ENCODE results near the gene CELA3B. TPM values are rescaled to one million over a fixed set of nuclear protein-coding genes. Genes with fewer than 3 reads are reported as not detected.

CELA3B gene
- total and polyA plus RNA-seq, 2 of the 13 experiments (the other 11 are each of a cell fraction or from before 2014, with no cell fraction given), result 0.34 TPM; not detected in 1

DNA sequence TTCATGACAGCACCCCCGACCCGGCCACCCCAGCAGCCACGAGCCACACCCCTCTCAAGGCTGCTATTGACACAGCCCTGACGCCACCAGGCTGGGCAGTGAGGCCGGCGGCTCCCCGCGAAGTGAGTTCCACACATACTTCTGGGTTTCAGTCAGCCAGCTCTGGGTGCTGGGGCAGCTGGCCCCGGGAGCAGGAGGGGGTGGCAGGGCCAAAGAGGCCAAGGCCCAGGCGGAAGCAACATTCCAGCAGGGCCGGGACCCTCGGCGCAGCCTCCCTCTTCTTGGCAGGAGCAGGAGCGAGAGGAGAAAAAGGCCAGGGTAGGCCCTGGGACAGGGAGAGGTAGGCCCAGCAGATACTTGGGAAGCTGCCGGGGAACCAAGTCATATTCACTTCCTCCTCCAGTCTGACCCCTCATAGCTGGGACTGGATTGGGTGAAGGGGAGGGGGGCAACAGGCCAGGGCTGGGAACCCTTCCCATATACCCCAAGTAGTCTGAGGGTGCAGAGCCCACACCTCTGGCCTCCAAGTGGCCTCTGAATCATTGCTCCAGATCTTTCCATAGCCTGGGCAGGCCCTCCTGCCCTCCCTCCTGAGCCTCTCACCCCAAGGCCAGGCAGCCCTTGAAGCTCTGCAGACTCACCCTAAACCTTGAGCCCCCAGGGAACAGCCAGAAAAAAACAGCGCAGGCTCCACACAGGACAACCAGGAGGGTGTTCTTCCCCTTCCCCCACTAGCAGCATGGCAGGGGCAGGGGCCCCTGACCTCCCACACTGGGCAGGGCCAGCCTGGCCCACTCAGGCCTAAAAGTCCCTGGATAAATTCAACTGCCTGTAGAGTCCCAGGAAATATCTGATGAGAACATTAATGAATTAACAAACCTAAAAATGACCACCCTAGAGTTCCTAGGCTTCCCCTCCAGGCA is 45.4 kb upstream of the CELA3B start (continued):
- TF ChIP-seq PCBP1 (IDR thresholded peaks at IDR 0.05; ENCODE audit: borderline replicate concordance, low read depth, low read length) (no peak), FOXK1 (CRISPR knock-in tag; IDR thresholded peaks at IDR 0.05; ENCODE audit: borderline replicate concordance, low read depth) (peak; percentile 37; the same call in 1 of the 2 replicates), DMAP1 (CRISPR knock-in tag; IDR thresholded peaks at IDR 0.05) (peak; percentile 43; the same call in 1 of the 2 replicates), TP53 (CRISPR knock-in tag; conservative IDR thresholded peaks at IDR 0.05) (0 out of 2 replicates have a peak, but pooled peaks have one; percentile 16), ZNF720 (CRISPR knock-in tag; IDR thresholded peaks at IDR 0.05) (no peak), SRF (IDR thresholded peaks at IDR 0.05; ENCODE audit: low read depth, low read length) (no peak), SETDB1 (CRISPR knock-in tag; IDR thresholded peaks at IDR 0.05; ENCODE audit: borderline replicate concordance) (no peak), PAWR (CRISPR knock-in tag; IDR thresholded peaks at IDR 0.05; ENCODE audit: borderline replicate concordance) (no peak), SUZ12 (IDR thresholded peaks at IDR 0.05; ENCODE audit: low read depth, low read length) (no peak), ZNF274 (CRISPR knock-in tag; IDR thresholded peaks at IDR 0.05) (peak; percentile 27; the same call in 1 of the 2 replicates), SNRNP70 (IDR thresholded peaks at IDR 0.05; ENCODE audit: low read depth, low read length) (no peak), PLRG1 (conservative IDR thresholded peaks at IDR 0.05) (no peak), SAFB2 (CRISPR knock-in tag; IDR thresholded peaks at IDR 0.05; ENCODE audit: borderline replicate concordance, low read depth) (no peak), NFE2L2 (IDR thresholded peaks at IDR 0.05; ENCODE audit: low read length) (no peak), ETV6 (CRISPR knock-in tag; conservative IDR thresholded peaks at IDR 0.05) (peak; percentile 43; the same call in 1 of the 2 replicates), HIVEP1 (CRISPR knock-in tag; IDR thresholded peaks at IDR 0.05) (no peak), ETV5 (CRISPR knock-in tag; IDR thresholded peaks at IDR 0.05; ENCODE audit: borderline replicate concordance) (peak; percentile 89), RBFOX2 (IDR thresholded peaks at IDR 0.05; ENCODE audit: low read depth, low read length) (peak; percentile 67), ZSCAN31 (CRISPR knock-in tag; IDR thresholded peaks at IDR 0.05; ENCODE audit: low read depth) (0 out of 2 replicates have a peak, but pooled peaks have one; percentile 73), ZNF879 (CRISPR knock-in tag; IDR thresholded peaks at IDR 0.05) (no peak), SSRP1 (CRISPR knock-in tag; IDR thresholded peaks at IDR 0.05) (no peak)
- TF ChIP-seq, protein P1, sequence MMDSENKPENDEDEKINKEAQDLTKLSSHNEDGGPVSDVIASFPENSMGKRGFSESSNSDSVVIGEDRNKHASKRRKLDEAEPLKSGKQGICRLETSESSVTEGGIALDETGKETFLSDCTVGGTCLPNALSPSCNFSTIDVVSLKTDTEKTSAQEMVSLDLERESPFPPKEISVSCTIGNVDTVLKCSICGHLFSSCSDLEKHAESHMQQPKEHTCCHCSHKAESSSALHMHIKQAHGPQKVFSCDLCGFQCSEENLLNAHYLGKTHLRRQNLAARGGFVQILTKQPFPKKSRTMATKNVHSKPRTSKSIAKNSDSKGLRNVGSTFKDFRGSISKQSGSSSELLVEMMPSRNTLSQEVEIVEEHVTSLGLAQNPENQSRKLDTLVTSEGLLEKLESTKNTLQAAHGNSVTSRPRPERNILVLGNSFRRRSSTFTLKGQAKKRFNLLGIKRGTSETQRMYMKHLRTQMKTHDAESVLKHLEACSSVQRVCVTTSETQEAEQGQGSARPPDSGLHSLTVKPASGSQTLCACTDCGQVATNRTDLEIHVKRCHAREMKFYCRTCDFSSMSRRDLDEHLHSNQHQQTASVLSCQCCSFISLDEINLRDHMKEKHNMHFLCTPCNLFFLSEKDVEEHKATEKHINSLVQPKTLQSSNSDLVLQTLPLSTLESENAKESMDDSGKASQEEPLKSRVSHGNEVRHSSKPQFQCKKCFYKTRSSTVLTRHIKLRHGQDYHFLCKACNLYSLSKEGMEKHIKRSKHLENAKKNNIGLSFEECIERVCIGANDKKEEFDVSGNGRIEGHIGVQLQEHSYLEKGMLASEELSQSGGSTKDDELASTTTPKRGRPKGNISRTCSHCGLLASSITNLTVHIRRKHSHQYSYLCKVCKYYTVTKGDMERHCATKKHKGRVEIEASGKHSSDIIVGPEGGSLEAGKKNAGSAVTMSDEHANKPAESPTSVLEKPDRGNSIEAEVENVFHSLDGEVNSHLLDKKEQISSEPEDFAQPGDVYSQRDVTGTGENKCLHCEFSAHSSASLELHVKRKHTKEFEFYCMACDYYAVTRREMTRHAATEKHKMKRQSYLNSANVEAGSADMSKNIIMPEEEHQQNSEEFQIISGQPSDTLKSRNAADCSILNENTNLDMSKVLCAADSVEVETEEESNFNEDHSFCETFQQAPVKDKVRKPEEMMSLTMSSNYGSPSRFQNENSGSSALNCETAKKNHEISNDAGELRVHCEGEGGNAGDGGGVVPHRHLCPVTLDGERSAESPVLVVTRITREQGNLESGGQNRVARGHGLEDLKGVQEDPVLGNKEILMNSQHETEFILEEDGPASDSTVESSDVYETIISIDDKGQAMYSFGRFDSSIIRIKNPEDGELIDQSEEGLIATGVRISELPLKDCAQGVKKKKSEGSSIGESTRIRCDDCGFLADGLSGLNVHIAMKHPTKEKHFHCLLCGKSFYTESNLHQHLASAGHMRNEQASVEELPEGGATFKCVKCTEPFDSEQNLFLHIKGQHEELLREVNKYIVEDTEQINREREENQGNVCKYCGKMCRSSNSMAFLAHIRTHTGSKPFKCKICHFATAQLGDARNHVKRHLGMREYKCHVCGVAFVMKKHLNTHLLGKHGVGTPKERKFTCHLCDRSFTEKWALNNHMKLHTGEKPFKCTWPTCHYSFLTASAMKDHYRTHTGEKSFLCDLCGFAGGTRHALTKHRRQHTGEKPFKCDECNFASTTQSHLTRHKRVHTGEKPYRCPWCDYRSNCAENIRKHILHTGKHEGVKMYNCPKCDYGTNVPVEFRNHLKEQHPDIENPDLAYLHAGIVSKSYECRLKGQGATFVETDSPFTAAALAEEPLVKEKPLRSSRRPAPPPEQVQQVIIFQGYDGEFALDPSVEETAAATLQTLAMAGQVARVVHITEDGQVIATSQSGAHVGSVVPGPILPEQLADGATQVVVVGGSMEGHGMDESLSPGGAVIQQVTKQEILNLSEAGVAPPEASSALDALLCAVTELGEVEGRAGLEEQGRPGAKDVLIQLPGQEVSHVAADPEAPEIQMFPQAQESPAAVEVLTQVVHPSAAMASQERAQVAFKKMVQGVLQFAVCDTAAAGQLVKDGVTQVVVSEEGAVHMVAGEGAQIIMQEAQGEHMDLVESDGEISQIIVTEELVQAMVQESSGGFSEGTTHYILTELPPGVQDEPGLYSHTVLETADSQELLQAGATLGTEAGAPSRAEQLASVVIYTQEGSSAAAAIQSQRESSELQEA (CRISPR knock-in tag; IDR thresholded peaks at IDR 0.05; ENCODE audit: not compliant biosample characterization), result peak; percentile 32
- TF ChIP-seq, protein P2, sequence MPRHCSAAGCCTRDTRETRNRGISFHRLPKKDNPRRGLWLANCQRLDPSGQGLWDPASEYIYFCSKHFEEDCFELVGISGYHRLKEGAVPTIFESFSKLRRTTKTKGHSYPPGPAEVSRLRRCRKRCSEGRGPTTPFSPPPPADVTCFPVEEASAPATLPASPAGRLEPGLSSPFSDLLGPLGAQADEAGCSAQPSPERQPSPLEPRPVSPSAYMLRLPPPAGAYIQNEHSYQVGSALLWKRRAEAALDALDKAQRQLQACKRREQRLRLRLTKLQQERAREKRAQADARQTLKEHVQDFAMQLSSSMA (CRISPR knock-in tag; IDR thresholded peaks at IDR 0.05), result no peak; the same call in 1 of the 2 replicates

Data from HepG2 (cell line).